ENCODE results near the gene SMAP1. TPM values are rescaled to one million over a fixed set of nuclear protein-coding genes. Genes with fewer than 3 reads are reported as not detected.
"Not testable (repeated sequence)": the region's sequence is repeated elsewhere in the genome, so short reads cannot be mapped to it uniquely, and the experiment has no call there.

SMAP1 gene
- total RNA-seq, 1 experiment from 2014 or later, result 19.5 TPM

GRCh38 chr6:70738028-70738427 lies 70.3 kb downstream of the SMAP1 start:
- Histone ChIP-seq H3K27ac (no peak overlapping the region), H3K27me3 (replicated peaks) (no peaks in the 10 kb centered on the region), H3K4me3 (no peak overlapping the region), H3K36me3 (no peaks in the 10 kb centered on the region), H3K9me3 (replicated peaks) (no peaks in the 10 kb centered on the region), H3K4me1 (replicated peaks) (no peaks in the 10 kb centered on the region)
- no peak for DNase-seq (ENCODE audit: low read depth in 1 of 2, low spot score in 2 of 2)

- H3K9me3 ChIP-seq (replicated peaks), result no peaks in the 10 kb centered on the region
- DNase-seq (ENCODE audit: low read depth in 1 of 2, low spot score in 2 of 2), result no peak
- no peaks in the 10 kb centered on the region for H3K27me3 ChIP-seq (replicated peaks)
- H3K27ac ChIP-seq, result no peak overlapping the region
- H3K36me3 ChIP-seq, result no peaks in the 10 kb centered on the region
- no peaks in the 10 kb centered on the region for H3K4me1 ChIP-seq (replicated peaks)
- H3K4me3 ChIP-seq, result no peak overlapping the region
These were observed 71.9 kb downstream of the SMAP1 start for GRCh38 chr6:70739534-70739933.

- not testable (repeated sequence) for H3K27me3 ChIP-seq (replicated peaks); H3K4me1 ChIP-seq (replicated peaks); H3K27ac ChIP-seq; H3K9me3 ChIP-seq (replicated peaks); H3K36me3 ChIP-seq; DNase-seq (ENCODE audit: low read depth in 1 of 2, low spot score in 2 of 2); H3K4me3 ChIP-seq
These were observed 73.1 kb downstream of the SMAP1 start for GRCh38 chr6:70740746-70741145.

- H3K27ac ChIP-seq; H3K36me3 ChIP-seq; H3K9me3 ChIP-seq (replicated peaks); H3K27me3 ChIP-seq (replicated peaks); DNase-seq (ENCODE audit: low read depth in 1 of 2, low spot score in 2 of 2); H3K4me1 ChIP-seq (replicated peaks); H3K4me3 ChIP-seq: not testable (repeated sequence)
These were observed 74.8 kb downstream of the SMAP1 start for GRCh38 chr6:70742462-70742861.

- no peaks in the 10 kb centered on the region for H3K9me3 ChIP-seq (replicated peaks)
- 0 out of 2 replicates have a peak, but pooled peaks cover 5% of the 10 kb centered on the region for H3K36me3 ChIP-seq
- no peaks in the 10 kb centered on the region for H3K27me3 ChIP-seq (replicated peaks)
- no peak for DNase-seq (ENCODE audit: low read depth in 1 of 2, low spot score in 2 of 2)
- H3K4me3 ChIP-seq, result no peak overlapping the region
- H3K27ac ChIP-seq, result no peak overlapping the region
- no peaks in the 10 kb centered on the region for H3K4me1 ChIP-seq (replicated peaks)
These were observed 86.2 kb downstream of the SMAP1 start for GRCh38 chr6:70753870-70754380.

- DNase-seq (ENCODE audit: low read depth in 1 of 2, low spot score in 2 of 2), result no peak
- no peak overlapping the region for H3K27ac ChIP-seq
- no peak overlapping the region for H3K4me3 ChIP-seq
- no peaks in the 10 kb centered on the region for H3K27me3 ChIP-seq (replicated peaks)
- H3K9me3 ChIP-seq (replicated peaks), result no peaks in the 10 kb centered on the region
- no peaks in the 10 kb centered on the region for H3K4me1 ChIP-seq (replicated peaks)
- 0 out of 2 replicates have a peak, but pooled peaks cover 5% of the 10 kb centered on the region for H3K36me3 ChIP-seq
These were observed 91.2 kb downstream of the SMAP1 start for GRCh38 chr6:70758883-70759282.

GRCh38 chr6:70763754-70764510 lies 96.2 kb downstream of the SMAP1 start:
- Histone ChIP-seq H3K36me3 (no peaks in the 10 kb centered on the region), H3K4me1 (replicated peaks) (no peaks in the 10 kb centered on the region), H3K4me3 (no peak overlapping the region), H3K27ac (no peak overlapping the region), H3K27me3 (replicated peaks) (no peaks in the 10 kb centered on the region), H3K9me3 (replicated peaks) (no peaks in the 10 kb centered on the region)
- no peak for DNase-seq (ENCODE audit: low read depth in 1 of 2, low spot score in 2 of 2)

GRCh38 chr6:70764706-70765105 lies 97.0 kb downstream of the SMAP1 start:
- H3K9me3 ChIP-seq (replicated peaks), result no peaks in the 10 kb centered on the region

GRCh38 chr6:70771351-70771750 lies 103.7 kb downstream of the SMAP1 start:
- H3K27ac ChIP-seq; H3K4me1 ChIP-seq (replicated peaks); H3K27me3 ChIP-seq (replicated peaks); DNase-seq (ENCODE audit: low read depth in 1 of 2, low spot score in 2 of 2); H3K9me3 ChIP-seq (replicated peaks); H3K4me3 ChIP-seq; H3K36me3 ChIP-seq: not testable (repeated sequence)

More at GRCh38 chr6:70764706-70765105, 97.0 kb downstream of the SMAP1 start:
- Histone ChIP-seq H3K4me3 (no peak overlapping the region), H3K4me1 (replicated peaks) (no peaks in the 10 kb centered on the region), H3K36me3 (no peaks in the 10 kb centered on the region), H3K27ac (no peak overlapping the region), H3K27me3 (replicated peaks) (no peaks in the 10 kb centered on the region)
- no peak for DNase-seq (ENCODE audit: low read depth in 1 of 2, low spot score in 2 of 2)

GRCh38 chr6:70779934-70780333 lies 112.3 kb downstream of the SMAP1 start:
- DNase-seq (ENCODE audit: low read depth in 1 of 2, low spot score in 2 of 2), result no peak
- no peaks in the 10 kb centered on the region for H3K27me3 ChIP-seq (replicated peaks)
- no peak overlapping the region for H3K27ac ChIP-seq
- H3K4me3 ChIP-seq, result no peak overlapping the region
- H3K36me3 ChIP-seq, result no peaks in the 10 kb centered on the region; the same call in 1 of the 2 replicates
- no peaks in the 10 kb centered on the region for H3K9me3 ChIP-seq (replicated peaks)
- no peaks in the 10 kb centered on the region for H3K4me1 ChIP-seq (replicated peaks)

GRCh38 chr6:70790483-70791224 lies 123.0 kb downstream of the SMAP1 start:
- no peak for DNase-seq (ENCODE audit: low read depth in 1 of 2, low spot score in 2 of 2)
- Histone ChIP-seq H3K36me3 (no peaks in the 10 kb centered on the region), H3K4me1 (replicated peaks) (no peaks in the 10 kb centered on the region), H3K4me3 (no peak overlapping the region), H3K27ac (no peak overlapping the region), H3K27me3 (replicated peaks) (no peaks in the 10 kb centered on the region), H3K9me3 (replicated peaks) (no peaks in the 10 kb centered on the region)

- H3K27ac ChIP-seq, result no peak overlapping the region
- no peaks in the 10 kb centered on the region for H3K9me3 ChIP-seq (replicated peaks)
- DNase-seq (ENCODE audit: low read depth in 1 of 2, low spot score in 2 of 2), result no peak
- no peaks in the 10 kb centered on the region for H3K36me3 ChIP-seq
- no peaks in the 10 kb centered on the region for H3K27me3 ChIP-seq (replicated peaks)
- no peak overlapping the region for H3K4me3 ChIP-seq
- H3K4me1 ChIP-seq (replicated peaks), result no peaks in the 10 kb centered on the region
These were observed 129.9 kb downstream of the SMAP1 start for GRCh38 chr6:70797625-70798024.

- no peaks in the 10 kb centered on the region for H3K36me3 ChIP-seq
These were observed 138.4 kb downstream of the SMAP1 start for GRCh38 chr6:70806086-70806485.

GRCh38 chr6:70811788-70812187 lies 144.1 kb downstream of the SMAP1 start:
- no peak overlapping the region for H3K4me3 ChIP-seq
- DNase-seq (ENCODE audit: low read depth in 1 of 2, low spot score in 2 of 2), result no peak
- H3K36me3 ChIP-seq, result no peaks in the 10 kb centered on the region
- no peaks in the 10 kb centered on the region for H3K4me1 ChIP-seq (replicated peaks)
- H3K27me3 ChIP-seq (replicated peaks), result no peaks in the 10 kb centered on the region
- H3K9me3 ChIP-seq (replicated peaks), result no peaks in the 10 kb centered on the region
- no peak overlapping the region for H3K27ac ChIP-seq

More at GRCh38 chr6:70806086-70806485, 138.4 kb downstream of the SMAP1 start:
- Histone ChIP-seq H3K9me3 (replicated peaks) (no peaks in the 10 kb centered on the region), H3K4me3 (no peak overlapping the region), H3K27me3 (replicated peaks) (no peaks in the 10 kb centered on the region), H3K27ac (no peak overlapping the region), H3K4me1 (replicated peaks) (no peaks in the 10 kb centered on the region)
- DNase-seq (ENCODE audit: low read depth in 1 of 2, low spot score in 2 of 2), result no peak
